CD8-positive, alpha-beta memory T cell (primary cell): Measurements from ENCODE around the gene MACROD1. TPM values are rescaled to one million over a fixed set of nuclear protein-coding genes. Genes with fewer than 3 reads are reported as not detected.

Experiments
- CTCF ChIA-PET: fragments of 350-600 bp; sonication (Branson Sonifier 250); formaldehyde crosslinking; loops from one replicate; lab custom pipeline; 2021; ENCODE audit warnings: antibody characterized with exemption; lab: Charles Lee
- POLR2A ChIA-PET: fragments of 350-600 bp; sonication (Branson Sonifier 250); formaldehyde crosslinking; loops from one replicate; lab custom pipeline; 2021; ENCODE audit warnings: antibody characterized with exemption; lab: Charles Lee
- DNase-seq, 5 donors: peaks; one replicate each; pipeline versions ENCODE4 v3.0.0 to v3.0.0-alpha.2; 2020 to 2022; ENCODE audit warnings: mixed read lengths in 1 of 5
- H3K27ac ChIP-seq: one replicate; pipeline ENCODE4 v1.7.0; 2013; ENCODE audit warnings: low read depth, mild to moderate bottlenecking, low read length, moderate library complexity
- H3K27me3 ChIP-seq: 2 replicates; pipeline ENCODE4 v1.7.0; 2013; ENCODE audit warnings: low read length, mild to moderate bottlenecking; ENCODE audit not compliant: insufficient read depth, poor library complexity, severe bottlenecking
- H3K36me3 ChIP-seq: 2 replicates; pipeline ENCODE4 v1.7.0; 2013; ENCODE audit warnings: mild to moderate bottlenecking, low read length, moderate library complexity; ENCODE audit not compliant: insufficient read depth
- H3K4me1 ChIP-seq: 2 replicates; pipeline ENCODE4 v1.7.0; 2013; ENCODE audit warnings: mild to moderate bottlenecking, low read length, moderate library complexity; ENCODE audit not compliant: insufficient read depth
- H3K4me3 ChIP-seq: 2 replicates; pipeline ENCODE4 v1.7.0; 2013; ENCODE audit warnings: mild to moderate bottlenecking, low read length
- H3K9me3 ChIP-seq: 2 replicates; pipeline ENCODE4 v1.7.0; 2013; ENCODE audit warnings: mild to moderate bottlenecking, low read length
- H3K27ac Mint-ChIP-seq, 8 donors: one replicate each; pipeline ENCODE4 v1.8.0; 2020 to 2021; ENCODE audit warnings: mixed read lengths in 8 of 8, mild to moderate bottlenecking in 6 of 8, inconsistent platforms in 3 of 8, moderate library complexity in 3 of 8
- H3K27me3 Mint-ChIP-seq, 2 donors: one replicate each; pipeline ENCODE4 v1.8.0; 2020 to 2021; ENCODE audit warnings: mixed read lengths in 2 of 2, mild to moderate bottlenecking in 1 of 2, moderate library complexity in 1 of 2
- H3K36me3 Mint-ChIP-seq, 3 donors: one replicate each; pipeline ENCODE4 v1.8.0; 2020 to 2021; ENCODE audit warnings: mixed read lengths in 3 of 3, inconsistent platforms in 1 of 3, mild to moderate bottlenecking in 1 of 3
- H3K4me1 Mint-ChIP-seq, 3 donors: one replicate each; pipeline ENCODE4 v1.8.0; 2020 to 2021; ENCODE audit warnings: mixed read lengths in 3 of 3, inconsistent platforms in 1 of 3, mild to moderate bottlenecking in 1 of 3
- H3K4me3 Mint-ChIP-seq, 7 donors: one replicate each; pipeline ENCODE4 v1.8.0; 2020 to 2021; ENCODE audit warnings: mixed read lengths in 7 of 7, mild to moderate bottlenecking in 6 of 7, moderate library complexity in 4 of 7, inconsistent platforms in 2 of 7
- H3K9me3 Mint-ChIP-seq, 5 donors: one replicate each; pipeline ENCODE4 v1.8.0; 2020 to 2022; ENCODE audit warnings: mixed read lengths in 5 of 5, mild to moderate bottlenecking in 3 of 5, moderate library complexity in 2 of 5, inconsistent platforms in 1 of 5
- polyA plus RNA-seq: library from polyadenylated mRNA; unstranded; fragments of 300-500 nt; fragmentation: Illumina TruSeq; gene quantifications from one replicate; pipeline ENCODE4 v1.2.3, GENCODE V29; 2021
- total RNA-seq, 2 experiments: library from RNA; stranded (reverse); gene quantifications; one replicate each; pipeline ENCODE4 v1.2.3, GENCODE V29; 2021

The MACROD1 gene
- total and polyA plus RNA-seq, 3 experiments from 2014 or later, result 9.2 to 25.5 (median 19.6) TPM

DNA sequence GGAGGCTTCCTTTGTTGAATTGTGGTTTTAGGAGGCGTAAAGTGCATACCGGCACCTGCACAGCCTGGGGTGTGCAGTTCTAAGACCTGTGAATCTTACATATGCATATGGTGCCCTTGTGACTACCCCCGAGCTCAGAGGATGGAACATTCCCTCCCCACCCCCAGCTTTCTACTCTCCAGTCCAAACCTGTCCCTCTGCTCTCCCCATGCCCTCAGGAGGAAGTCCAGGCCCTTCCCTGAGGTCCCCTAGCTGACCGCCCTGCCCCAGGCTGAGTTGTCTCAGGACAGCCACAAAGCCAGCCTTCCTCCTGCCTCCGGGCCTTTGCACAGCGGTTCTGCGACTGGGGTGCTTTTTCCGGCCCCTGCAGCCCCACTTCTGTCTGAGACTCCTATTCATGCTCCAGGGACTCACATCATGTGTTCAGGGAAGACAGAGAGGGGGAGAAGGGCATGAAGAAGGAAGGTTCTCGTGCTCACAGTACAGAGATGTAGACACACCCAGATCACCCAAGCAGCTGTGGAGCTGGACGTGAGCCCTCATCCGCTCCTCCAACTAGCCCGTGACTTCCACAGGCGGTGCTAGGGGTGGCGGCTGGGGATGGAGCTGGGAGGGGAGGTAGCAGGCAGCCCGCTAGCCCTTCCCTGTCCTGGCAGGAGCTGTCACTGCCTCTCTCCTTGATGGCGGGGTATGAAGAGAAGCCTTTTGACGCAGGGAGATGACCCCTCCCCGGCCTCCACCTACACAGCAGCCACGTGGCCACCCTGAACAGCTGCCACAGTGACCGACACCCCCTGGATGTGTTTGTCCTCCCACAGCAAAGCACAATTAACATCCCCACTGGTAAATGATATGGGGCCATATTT lies 79.4 kb downstream of the MACROD1 start:
- no peak overlapping the region for H3K4me3 ChIP-seq
- no peak for DNase-seq
- CTCF ChIA-PET, result no interaction called here
- H3K36me3 ChIP-seq, result no peaks in the 10 kb centered on the region
- POLR2A ChIA-PET, result no interaction called here
- H3K27ac Mint-ChIP-seq, result no peak overlapping the region
- H3K4me1 ChIP-seq, result no peaks in the 10 kb centered on the region
- no peaks in the 10 kb centered on the region for H3K27me3 Mint-ChIP-seq
- peaks cover 0 to 2% (median 0%) of the 10 kb centered on the region in 3 donors for H3K4me1 Mint-ChIP-seq
- H3K9me3 Mint-ChIP-seq, result no peaks in the 10 kb centered on the region
- no peaks in the 10 kb centered on the region for H3K36me3 Mint-ChIP-seq
- no peak overlapping the region for H3K27ac ChIP-seq
- no peak overlapping the region for H3K4me3 Mint-ChIP-seq
- no peaks in the 10 kb centered on the region for H3K27me3 ChIP-seq
- H3K9me3 ChIP-seq, result no peaks in the 10 kb centered on the region

GRCh38 chr11:64085906-64086257 lies 80.0 kb downstream of the MACROD1 start:
- no peaks in the 10 kb centered on the region for H3K27me3 ChIP-seq
- H3K4me3 ChIP-seq, result no peak overlapping the region
- no peak overlapping the region for H3K4me3 Mint-ChIP-seq
- H3K4me1 ChIP-seq, result no peaks in the 10 kb centered on the region
- no peaks in the 10 kb centered on the region for H3K9me3 ChIP-seq
- H3K36me3 Mint-ChIP-seq, result no peaks in the 10 kb centered on the region
- H3K27ac Mint-ChIP-seq, result no peak overlapping the region
- DNase-seq, result no peak
- H3K27ac ChIP-seq, result no peak overlapping the region
- POLR2A ChIA-PET, result no interaction called here
- peaks cover 0 to 2% (median 0%) of the 10 kb centered on the region in 3 donors for H3K4me1 Mint-ChIP-seq
- H3K9me3 Mint-ChIP-seq, result no peaks in the 10 kb centered on the region
- no peaks in the 10 kb centered on the region for H3K27me3 Mint-ChIP-seq
- CTCF ChIA-PET, result no interaction called here
- H3K36me3 ChIP-seq, result no peaks in the 10 kb centered on the region

DNA sequence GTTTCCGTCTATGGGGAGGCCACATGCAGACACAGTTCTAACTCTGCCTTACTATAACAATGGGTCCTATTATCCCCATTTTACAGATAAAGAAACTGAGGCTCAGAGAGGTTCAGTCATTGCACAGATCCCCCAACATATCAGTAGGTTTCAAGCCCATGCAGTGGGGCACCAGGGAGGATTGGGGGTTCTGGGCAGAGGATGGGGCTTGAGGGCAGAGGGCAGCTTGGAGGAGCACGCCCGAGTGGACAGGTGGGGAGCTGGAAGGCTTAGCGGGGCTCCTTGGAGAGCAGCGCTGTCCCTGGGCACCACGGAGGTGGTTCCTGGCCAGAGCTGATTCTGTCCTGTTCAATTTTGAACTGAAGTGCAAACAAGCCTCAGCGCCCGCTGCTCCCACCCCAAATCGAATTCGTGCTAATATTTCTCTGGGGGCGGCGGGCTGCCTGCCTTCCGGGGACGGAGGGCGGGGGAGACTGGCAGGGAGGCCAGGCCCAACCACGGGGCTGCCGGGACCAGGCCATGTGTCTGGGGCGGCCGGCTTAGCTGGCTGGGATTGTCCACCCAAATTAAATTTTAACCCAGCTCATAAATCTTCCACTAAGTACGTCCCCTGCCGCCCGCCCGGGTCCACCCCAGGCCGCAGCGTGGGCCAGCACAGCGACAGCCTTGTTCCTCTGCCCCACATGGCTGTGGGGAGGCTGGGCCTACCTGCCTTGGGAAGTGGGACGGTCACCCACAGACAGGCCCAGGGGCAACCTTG lies 80.8 kb downstream of the MACROD1 start:
- H3K9me3 ChIP-seq, result no peaks in the 10 kb centered on the region
- H3K27ac ChIP-seq, result no peak overlapping the region
- Mint-ChIP-seq H3K36me3 (no peaks in the 10 kb centered on the region), H3K4me3 (no peak overlapping the region), H3K27ac (no peak overlapping the region), H3K27me3 (no peaks in the 10 kb centered on the region), H3K4me1 (peaks cover 0 to 2% (median 0%) of the 10 kb centered on the region in 3 donors), H3K9me3 (no peaks in the 10 kb centered on the region)
- POLR2A ChIA-PET, result no interaction called here
- H3K27me3 ChIP-seq, result no peaks in the 10 kb centered on the region
- no peaks in the 10 kb centered on the region for H3K36me3 ChIP-seq
- no peaks in the 10 kb centered on the region for H3K4me1 ChIP-seq
- no peak for DNase-seq
- H3K4me3 ChIP-seq, result no peak overlapping the region
- CTCF ChIA-PET, result no interaction called here

DNA sequence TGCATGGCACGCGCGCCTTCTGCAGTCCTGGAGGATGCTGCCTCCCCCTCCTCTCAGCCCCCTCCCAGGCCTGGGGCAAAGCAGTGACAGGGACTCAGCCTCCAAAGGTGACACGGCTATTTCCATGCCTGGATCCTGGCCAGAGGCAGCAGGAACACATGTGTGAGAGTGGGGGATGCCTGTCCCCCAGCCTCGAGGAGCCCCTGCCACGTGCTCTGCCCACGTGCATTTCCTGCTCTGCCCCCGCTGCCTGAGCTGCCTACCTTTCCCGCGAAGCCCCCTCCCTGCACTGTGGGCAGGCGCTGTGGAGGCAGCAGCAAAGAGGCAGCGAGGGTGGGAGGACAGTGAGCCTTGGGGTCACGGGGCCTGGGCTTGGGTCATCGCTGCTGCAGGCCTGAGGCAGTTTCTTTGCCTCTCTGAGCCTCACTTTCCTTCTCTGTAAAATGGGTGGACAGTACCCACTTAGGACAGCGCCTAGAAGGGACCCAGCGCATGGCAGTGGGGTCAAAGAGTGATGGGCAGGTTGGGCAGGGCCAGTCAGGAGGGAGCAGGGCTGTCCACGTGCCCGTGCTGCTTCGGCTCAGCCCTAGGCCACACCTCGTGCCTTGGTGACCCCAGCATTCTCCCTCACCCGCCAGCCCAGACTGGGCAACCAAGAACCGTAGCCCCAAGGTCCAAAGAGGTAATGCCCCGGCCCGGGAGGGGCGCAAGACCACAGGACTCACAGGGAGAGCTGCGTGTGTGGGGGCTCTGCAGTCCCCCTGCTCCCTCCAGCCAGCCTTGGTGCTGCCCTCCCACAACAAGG lies 81.6 kb downstream of the MACROD1 start:
- Mint-ChIP-seq H3K9me3 (no peaks in the 10 kb centered on the region), H3K4me3 (no peak overlapping the region), H3K4me1 (peaks cover 0 to 2% (median 0%) of the 10 kb centered on the region in 3 donors), H3K36me3 (no peaks in the 10 kb centered on the region), H3K27me3 (no peaks in the 10 kb centered on the region), H3K27ac (no peak overlapping the region)
- H3K4me1 ChIP-seq, result no peaks in the 10 kb centered on the region
- no peaks in the 10 kb centered on the region for H3K9me3 ChIP-seq
- no peak for DNase-seq
- H3K36me3 ChIP-seq, result no peaks in the 10 kb centered on the region
- no peak overlapping the region for H3K27ac ChIP-seq
- CTCF ChIA-PET, result no interaction called here
- no peaks in the 10 kb centered on the region for H3K27me3 ChIP-seq
- POLR2A ChIA-PET, result no interaction called here
- H3K4me3 ChIP-seq, result no peak overlapping the region

- no peaks in the 10 kb centered on the region for H3K36me3 ChIP-seq
- no peaks in the 10 kb centered on the region for H3K9me3 ChIP-seq
- Mint-ChIP-seq H3K9me3 (no peaks in the 10 kb centered on the region), H3K27ac (no peak overlapping the region), H3K4me1 (peaks cover 0 to under 1% (median 0%) of the 10 kb centered on the region in 3 donors), H3K27me3 (no peaks in the 10 kb centered on the region), H3K4me3 (no peak overlapping the region), H3K36me3 (no peaks in the 10 kb centered on the region)
- H3K4me1 ChIP-seq, result no peaks in the 10 kb centered on the region
- ChIA-PET POLR2A (no interaction called here), CTCF (no interaction called here)
- no peaks in the 10 kb centered on the region for H3K27me3 ChIP-seq
- DNase-seq, result no peak
- H3K4me3 ChIP-seq, result no peak overlapping the region
- H3K27ac ChIP-seq, result no peak overlapping the region
Measured at GRCh38 chr11:64083398-64084080, 82.4 kb downstream of the MACROD1 start.

- no peaks in the 10 kb centered on the region for H3K4me1 Mint-ChIP-seq
- DNase-seq, result no peak
- ChIA-PET CTCF (interaction anchor here (0.8 kb wide), 1 partner anchor 81 kb away, joined by 5 read pairs; no protein-coding TSS in a partner anchor), POLR2A (no interaction called here)
- H3K27ac ChIP-seq, result no peak overlapping the region
- H3K4me3 Mint-ChIP-seq, result no peak overlapping the region
- no peaks in the 10 kb centered on the region for H3K4me1 ChIP-seq
- H3K27me3 Mint-ChIP-seq, result no peaks in the 10 kb centered on the region
- no peaks in the 10 kb centered on the region for H3K36me3 ChIP-seq
- H3K4me3 ChIP-seq, result no peak overlapping the region
- no peak overlapping the region for H3K27ac Mint-ChIP-seq
- no peaks in the 10 kb centered on the region for H3K27me3 ChIP-seq
- H3K9me3 Mint-ChIP-seq, result no peaks in the 10 kb centered on the region
- H3K36me3 Mint-ChIP-seq, result no peaks in the 10 kb centered on the region
- no peaks in the 10 kb centered on the region for H3K9me3 ChIP-seq
Measured at GRCh38 chr11:64081745-64082442, 84.0 kb downstream of the MACROD1 start.

GRCh38 chr11:64080390-64080789 lies 85.5 kb downstream of the MACROD1 start:
- Histone ChIP-seq H3K27ac (no peak overlapping the region), H3K36me3 (no peaks in the 10 kb centered on the region), H3K4me3 (no peak overlapping the region), H3K27me3 (no peaks in the 10 kb centered on the region), H3K4me1 (no peaks in the 10 kb centered on the region), H3K9me3 (no peaks in the 10 kb centered on the region)
- Mint-ChIP-seq H3K4me1 (no peaks in the 10 kb centered on the region), H3K36me3 (no peaks in the 10 kb centered on the region), H3K9me3 (no peaks in the 10 kb centered on the region), H3K4me3 (no peak overlapping the region), H3K27me3 (no peaks in the 10 kb centered on the region), H3K27ac (no peak overlapping the region)
- DNase-seq, result no peak
- CTCF ChIA-PET, result no interaction called here
- POLR2A ChIA-PET, result no interaction called here
